Middle frontal gyrus (tissue), 1 donor: ENCODE data around the gene AGTR1.
"Not testable (repeated sequence)": the region's sequence is repeated elsewhere in the genome, so short reads cannot be mapped to it uniquely, and the experiment has no call there.

Experiments used
- DNase-seq: peaks from one replicate; pipeline ENCODE4 v3.0.0-alpha.2; 2015; ENCODE audit warnings: low spot score; ENCODE audit errors: extremely low spot score

The AGTR1 gene

DNA sequence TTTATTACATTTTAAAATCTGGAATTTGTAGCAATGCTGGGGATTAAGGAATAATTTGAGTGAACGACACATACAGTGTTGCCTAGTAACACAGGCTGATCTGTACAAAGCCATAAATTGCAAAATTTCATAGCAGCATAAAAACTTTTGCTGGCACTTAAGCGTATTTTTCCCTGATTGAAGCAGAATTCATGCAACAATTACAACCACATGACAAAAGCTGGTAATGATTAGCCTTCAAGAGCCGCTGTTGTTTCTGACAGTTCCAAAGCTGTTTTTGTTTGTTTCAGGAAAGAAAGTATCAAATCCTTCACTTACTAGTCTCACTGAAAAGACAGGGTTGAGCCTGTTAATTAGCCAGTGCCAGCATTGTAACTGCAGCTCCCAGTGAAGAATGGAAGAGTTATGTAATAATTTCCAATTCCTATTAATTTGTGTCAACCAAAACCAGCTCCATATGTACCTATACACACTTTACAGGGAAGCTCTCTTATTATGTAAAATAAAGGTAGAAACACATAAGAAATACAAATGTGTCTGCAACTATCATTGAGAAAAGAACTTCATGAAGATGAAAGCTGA is 60.7 kb downstream of the AGTR1 start:
- DNase-seq, result no peak

DNA sequence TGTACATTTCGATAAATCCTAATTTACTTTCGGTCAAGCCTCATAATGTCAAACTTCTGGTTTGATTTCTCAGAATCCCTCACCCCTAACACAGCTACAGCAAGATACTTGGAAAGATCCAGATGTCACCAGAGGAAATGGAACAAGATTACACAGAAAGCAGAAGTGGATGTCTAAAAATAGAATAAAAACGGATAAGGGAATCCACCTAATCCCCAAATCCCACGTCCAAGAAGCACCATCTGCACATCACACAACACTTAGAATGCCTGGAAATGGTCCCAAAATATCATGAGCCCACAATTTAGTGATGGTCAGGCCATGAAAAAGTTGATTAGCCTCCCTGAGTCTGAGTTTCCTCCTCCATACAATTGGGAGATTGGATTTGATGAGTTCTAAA is 61.7 kb downstream of the AGTR1 start:
- no peak for DNase-seq

DNA sequence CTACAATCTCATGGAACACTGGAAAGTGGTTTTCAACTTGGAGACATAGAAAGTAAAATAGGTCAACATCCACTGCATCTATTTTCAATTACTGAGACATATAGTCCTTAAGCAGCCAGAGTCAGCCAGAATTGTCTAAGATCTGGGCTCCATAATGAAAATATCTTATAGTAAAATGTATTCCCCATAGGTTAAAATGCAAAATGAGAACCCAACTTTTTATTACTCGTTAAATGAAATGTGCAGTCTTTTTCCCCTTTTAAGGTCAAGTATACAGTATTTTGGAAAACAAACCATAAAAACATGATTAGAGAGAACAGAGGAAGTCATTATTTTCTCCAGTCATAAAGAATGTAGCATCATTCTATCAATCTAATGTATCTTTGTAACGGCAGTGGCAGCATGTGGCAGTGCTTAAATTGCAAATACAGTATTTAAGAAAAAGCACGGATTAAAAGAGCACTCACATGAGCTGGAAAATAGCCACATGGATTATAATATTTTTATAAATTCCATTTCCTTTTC is 65.5 kb downstream of the AGTR1 start:
- no peak for DNase-seq

DNA sequence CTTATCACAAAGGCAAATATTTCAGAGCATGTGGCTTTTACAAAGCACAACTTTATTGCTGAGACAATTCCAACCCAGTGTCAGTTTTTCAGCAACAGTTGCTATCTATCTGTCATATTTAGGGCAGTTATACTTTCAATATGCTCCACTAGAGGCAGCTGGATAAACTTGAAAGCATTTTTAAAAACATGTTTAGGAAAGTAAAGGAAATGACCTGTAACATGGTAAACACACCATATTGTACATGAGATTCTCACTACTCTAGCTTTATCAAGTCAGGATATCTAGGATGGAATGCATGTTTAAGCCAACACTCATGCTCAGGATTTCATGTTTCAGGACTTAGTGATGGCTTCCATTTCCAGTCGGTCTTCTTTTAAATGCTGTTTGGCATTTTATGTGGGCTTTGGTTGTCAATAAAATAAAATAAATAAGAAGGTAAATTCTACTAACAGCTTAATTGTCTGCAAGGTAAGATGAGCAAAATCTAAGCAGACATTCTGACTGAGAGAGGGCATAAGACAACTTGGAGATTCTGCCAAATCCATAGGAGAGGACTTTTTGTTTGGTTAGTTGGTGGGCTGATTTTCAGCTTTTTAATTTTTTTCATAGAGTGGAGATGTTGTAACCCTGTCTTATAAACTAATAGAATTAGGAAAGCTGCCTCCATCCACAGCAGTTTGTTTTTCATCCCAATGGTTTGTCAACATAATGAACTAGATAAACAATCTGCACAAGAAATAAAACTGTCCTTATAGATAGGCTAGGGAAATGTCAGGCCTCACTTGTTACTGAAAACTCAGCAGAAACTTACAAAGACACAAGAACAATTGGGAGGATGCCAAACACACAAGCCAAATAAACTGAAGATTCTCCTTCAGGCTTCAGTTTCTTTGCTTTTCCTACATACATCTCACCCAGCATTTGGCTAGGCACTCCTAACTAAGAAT is 66.6 kb downstream of the AGTR1 start:
- no peak for DNase-seq

DNA sequence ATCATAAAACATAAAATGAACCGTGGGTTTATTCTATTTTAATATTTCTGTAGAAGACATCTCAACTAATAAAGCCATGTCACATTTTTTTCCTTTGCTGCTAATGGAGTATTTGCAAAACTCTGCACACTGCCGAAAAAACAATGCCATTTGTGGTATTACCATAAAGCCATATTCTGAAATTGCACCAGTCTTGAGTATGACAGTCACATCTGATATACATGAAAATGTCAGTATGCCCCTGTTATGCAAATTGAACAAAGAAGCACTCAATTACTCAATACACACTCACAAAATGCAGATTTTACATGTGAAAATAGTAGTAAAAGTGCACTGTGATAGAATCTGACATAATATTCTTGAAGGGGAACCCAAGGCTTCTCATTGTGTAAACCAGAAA is 74.7 kb downstream of the AGTR1 start:
- DNase-seq, result no peak

DNA sequence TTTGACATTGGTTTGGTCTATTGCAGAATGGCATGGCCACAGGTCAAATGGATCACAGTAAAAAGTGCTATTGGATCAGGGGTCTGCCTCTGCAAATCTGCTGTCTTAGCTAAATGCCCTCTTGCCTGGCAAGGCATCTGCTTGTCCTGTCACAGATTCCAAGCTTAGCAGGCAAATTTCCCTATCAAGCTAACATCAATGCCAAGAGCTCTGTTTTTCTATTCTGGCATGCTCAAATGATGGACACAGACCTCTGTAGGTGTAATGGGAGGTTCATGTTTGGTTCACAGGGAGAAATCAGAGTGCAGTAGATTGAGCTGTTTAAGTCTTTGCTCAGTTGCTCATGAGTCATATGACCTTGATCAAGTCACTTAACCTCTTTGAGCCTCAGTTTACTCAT is 75.1 kb downstream of the AGTR1 start:
- DNase-seq, result no peak

DNA sequence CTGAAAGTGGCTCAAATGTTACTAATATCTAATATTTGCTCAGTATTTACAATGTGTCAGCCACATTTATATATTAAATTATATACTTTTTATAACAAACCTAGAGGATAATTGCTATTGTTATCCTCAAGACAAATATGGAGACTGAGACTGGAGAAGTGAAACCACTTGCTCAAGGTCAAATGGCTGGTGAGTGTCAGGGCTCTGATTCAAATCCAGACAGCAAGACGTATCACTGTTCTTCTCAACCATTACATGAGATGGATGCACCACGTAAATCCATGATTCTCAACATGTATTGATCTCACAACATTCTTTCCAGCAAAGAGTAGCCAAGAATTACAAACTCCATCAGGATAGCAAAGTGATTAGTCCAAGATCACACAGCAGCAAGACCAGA is 76.1 kb downstream of the AGTR1 start:
- no peak for DNase-seq

DNA sequence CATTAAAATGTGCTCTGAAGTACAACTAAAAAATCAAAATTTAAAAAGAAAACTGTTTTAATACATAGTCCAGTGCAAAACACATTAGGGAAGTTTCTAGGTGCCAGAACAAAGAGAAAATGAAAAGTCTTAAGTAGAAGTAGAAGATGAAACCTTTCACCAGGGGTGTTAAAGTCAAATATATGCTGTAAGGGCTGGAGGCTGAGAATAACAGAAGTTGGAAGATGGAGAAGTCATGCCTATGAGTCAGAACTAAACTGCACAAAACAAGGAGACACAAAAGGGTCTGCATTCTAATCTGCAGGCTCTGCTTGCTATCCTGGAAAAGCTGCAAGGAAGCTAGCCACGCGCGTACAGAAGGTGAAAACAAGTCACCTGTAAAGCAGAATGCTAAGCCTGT is 81.2 kb downstream of the AGTR1 start:
- DNase-seq, result no peak

DNA sequence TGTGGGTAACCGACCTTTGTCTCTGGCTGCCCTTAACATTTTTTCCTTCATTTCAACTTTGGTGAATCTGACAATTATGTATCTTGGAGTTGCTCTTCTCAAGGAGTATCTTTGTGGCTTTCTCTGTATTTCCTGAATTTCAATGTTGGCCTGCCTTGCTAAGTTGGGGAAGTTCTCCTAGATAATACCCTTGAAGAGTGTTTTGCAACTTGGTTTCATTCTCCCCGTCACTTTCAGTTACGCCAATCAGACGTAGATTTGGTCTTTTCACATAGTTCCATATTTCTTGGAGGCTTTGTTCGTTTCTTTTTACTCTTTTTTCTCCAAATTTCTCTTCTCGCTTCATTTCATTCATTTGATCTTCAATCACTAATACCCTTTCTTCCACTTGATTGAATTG is 87.3 kb downstream of the AGTR1 start:
- not testable (repeated sequence) for DNase-seq

DNA sequence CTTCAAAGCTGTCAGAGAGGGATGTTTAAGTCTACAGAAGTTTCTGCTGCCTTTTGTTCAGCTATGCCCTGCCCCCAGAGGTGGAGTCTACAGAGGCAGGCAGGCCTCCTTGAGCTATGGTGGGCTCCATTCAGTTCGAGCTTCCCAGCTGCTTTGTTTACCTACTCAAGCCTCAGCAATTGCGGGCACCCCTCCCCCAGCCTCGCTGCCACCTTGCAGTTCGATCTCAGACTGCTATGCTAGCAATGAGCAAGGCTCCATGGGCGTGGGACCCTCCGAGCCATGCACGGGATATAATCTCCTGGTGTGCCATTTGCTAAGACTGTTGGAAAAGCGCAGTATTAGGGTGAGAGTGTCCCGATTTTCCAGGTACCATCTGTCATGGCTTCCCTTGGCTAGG is 88.5 kb downstream of the AGTR1 start:
- DNase-seq, result not testable (repeated sequence)

DNA sequence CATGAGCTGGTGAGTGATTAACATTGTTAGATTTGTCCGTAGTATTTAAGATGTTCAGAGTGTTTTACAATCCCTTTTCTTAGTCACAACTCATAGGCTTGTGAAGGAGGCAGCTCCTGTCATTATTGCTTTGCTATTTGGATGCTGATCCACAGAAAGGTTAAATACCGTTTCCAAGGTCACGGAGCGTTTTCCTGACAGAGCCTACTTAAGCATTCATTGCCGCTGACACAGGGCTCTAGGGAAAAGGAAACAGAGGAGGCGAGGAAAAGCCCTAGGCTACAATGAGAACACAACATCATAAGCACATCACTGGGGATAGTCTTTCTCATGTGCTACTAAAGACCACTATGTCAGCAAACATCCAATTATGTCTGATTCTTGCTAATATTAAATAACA is 91.4 kb downstream of the AGTR1 start:
- no peak for DNase-seq

DNA sequence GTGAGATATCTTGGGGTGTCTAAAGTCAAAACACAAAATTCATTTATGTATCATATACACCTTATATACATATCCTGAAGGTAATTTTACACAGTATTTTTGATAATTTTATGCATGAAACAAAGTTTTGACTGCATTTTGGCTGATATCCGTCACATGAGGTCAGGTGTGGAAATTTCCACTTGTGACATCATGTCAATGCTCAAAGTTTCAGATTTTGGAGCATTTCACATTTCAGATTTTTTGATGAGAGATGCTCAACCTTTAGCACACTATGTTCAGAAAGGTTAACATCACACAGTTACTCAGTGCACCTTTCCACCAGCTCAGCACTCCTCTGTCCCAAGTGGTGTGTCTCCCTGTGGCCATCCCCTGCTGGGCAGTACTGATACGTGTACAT is 92.2 kb downstream of the AGTR1 start:
- DNase-seq, result no peak

DNA sequence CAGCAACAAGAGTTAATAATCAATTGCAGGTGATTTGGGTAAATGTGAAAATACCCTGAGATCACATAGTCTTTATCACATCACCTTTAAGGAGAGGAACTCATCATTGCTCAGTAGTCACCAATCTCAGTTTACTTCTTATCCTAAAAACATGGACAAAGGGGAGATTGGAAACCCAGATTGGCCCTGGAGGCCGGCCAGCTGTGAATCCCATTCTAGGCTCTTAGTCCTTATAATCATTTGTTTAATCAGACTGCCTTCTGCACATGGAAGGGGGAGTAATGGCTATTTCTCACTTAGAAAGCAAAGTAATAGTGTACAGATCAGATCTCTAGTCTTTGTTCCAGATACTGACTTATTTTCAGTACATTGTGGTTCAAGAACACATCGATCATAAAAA is 92.7 kb downstream of the AGTR1 start:
- no peak for DNase-seq

DNA sequence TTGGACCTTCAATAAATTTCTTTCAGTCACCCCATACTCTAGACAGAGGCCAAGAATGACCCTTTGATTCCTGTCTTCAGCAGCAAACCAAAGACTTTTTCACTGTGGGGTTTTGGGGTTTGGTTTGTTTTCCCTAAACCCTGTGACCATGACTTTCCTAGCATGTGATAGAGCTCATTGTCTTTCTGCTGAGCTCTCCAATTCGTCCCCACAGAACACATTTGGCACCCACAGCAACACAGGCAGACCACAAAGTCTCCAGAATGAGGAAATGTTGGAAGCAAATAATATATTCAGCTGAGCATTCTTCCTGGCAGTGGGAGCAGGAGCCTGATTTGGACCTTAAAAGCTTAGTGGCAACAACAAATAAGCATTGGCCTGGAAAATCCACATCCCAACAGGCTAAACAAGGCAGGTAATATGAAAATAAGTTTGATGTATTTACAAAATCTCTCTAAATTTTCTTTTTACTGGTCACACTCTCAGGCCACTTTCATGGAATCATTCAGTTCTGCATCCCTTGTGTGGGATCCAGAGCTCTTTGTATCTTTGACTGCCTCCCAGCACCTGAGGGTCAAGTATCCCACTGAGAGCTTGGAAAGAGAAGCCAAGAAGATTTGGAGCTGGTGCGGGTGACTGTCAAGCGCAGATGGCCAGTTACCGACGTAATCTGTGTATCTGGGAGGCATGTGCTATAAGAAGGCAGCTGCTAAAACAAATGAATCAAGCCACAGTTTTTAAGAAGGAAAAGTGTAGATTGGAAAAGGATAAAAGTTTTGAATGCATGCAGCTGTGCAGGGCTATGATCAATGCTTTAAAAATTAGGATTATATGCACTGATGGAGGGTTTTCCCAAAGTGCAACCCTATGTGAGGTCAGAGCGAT is 93.4 kb downstream of the AGTR1 start:
- peak; percentile 41 for DNase-seq

DNA sequence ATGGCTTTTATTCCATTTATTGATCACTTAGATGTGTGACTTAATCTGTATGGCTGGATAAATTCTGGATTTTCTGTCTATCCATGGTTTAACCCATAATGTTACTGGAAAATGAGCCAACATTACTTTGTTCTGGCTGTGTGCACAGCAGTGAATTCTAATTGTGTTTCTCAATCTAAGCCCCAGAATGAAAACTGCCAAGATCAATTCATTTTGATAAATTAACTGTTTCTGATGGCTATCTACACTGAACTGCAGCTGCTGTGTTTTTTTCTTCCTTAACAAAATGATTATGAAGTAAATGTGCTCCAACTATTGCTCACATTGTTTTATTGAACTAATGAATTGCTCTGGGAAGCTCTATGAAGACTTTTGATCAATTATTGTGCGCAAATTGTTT is 94.2 kb downstream of the AGTR1 start:
- no peak for DNase-seq

DNA sequence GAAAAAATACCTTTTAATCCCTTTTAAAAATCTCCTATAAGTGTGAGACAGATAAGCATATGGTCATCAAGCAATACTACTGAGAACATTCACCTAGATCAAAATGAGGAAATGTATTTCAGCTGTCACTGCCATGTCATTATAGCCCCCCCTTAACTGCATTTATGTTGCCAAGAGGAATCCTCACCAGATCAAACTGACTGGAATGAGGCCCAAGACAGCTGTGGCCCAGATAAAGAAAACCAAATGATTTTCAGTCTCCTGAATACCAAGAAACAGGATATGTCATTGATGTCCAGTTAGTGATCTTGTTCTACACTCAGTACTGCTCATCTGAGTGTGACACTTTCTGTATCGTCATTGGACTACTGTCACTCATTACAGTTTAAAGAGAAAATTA is 94.8 kb downstream of the AGTR1 start:
- no peak for DNase-seq
